Fibroblast of the aortic adventitia (primary cell): Measurements from ENCODE around the gene IGF2BP2. TPM values are rescaled to one million over a fixed set of nuclear protein-coding genes. Genes with fewer than 3 reads are reported as not detected.
"Not testable (repeated sequence)": the region's sequence is repeated elsewhere in the genome, so short reads cannot be mapped to it uniquely, and the experiment has no call there.

ENCODE experiments used
- DNase-seq: peaks from one replicate; pipeline ENCODE4 v3.0.0-alpha.2; 2010; ENCODE audit warnings: low read depth
- H3K4me3 ChIP-seq: 2 replicates; pipeline ENCODE4 v1.5.1; 2011; ENCODE audit warnings: low read depth, mild to moderate bottlenecking, control low read depth, low read length, moderate library complexity
- CTCF ChIP-seq: IDR thresholded peaks from 2 replicates; pipeline ENCODE4 v1.5.1; 2011; ENCODE audit warnings: mild to moderate bottlenecking, low read length, control low read depth, inconsistent platforms; ENCODE audit not compliant: insufficient read depth
- total RNA-seq: library from RNA; depleted of rRNA; stranded (reverse); fragments of >200 nt; gene quantifications from 2 replicates; pipeline ENCODE4 v1.2.3, GENCODE V29; 2012; ENCODE audit warnings: low replicate concordance

Gene IGF2BP2
- total RNA-seq, 1 donor: 40.1 TPM

GRCh38 chr3:185862920-185863319 lies 38.1 kb upstream of the IGF2BP2 start:
- no peak overlapping the region for H3K4me3 ChIP-seq
- no peak for DNase-seq
- TF ChIP-seq CTCF: no peak

GRCh38 chr3:185859294-185859972 lies 34.6 kb upstream of the IGF2BP2 start:
- no peak for TF ChIP-seq CTCF
- no peak overlapping the region for H3K4me3 ChIP-seq
- DNase-seq: no peak

- TF ChIP-seq CTCF: no peak
- no peak for DNase-seq
- H3K4me3 ChIP-seq: no peak overlapping the region
These were observed 33.8 kb upstream of the IGF2BP2 start for GRCh38 chr3:185858502-185859225.

- DNase-seq: no peak
- no peak overlapping the region for H3K4me3 ChIP-seq
- TF ChIP-seq CTCF: no peak
These were observed 32.4 kb upstream of the IGF2BP2 start for GRCh38 chr3:185857208-185857607.

- no peak overlapping the region for H3K4me3 ChIP-seq
- TF ChIP-seq CTCF: no peak
- no peak for DNase-seq
These were observed 31.8 kb upstream of the IGF2BP2 start for GRCh38 chr3:185856652-185857051.

- not testable (repeated sequence) for DNase-seq
These were observed 28.9 kb upstream of the IGF2BP2 start for GRCh38 chr3:185853771-185854170.

GRCh38 chr3:185852635-185853034 lies 27.8 kb upstream of the IGF2BP2 start:
- DNase-seq: peak; percentile 40
- no peak overlapping the region for H3K4me3 ChIP-seq
- no peak for TF ChIP-seq CTCF

More at GRCh38 chr3:185853771-185854170, 28.9 kb upstream of the IGF2BP2 start:
- H3K4me3 ChIP-seq: not testable (repeated sequence)
